OCI-LY3 (cell line): ENCODE results near the gene TMC5.

Source experiments
- EZH2phosphoT487 ChIP-seq: fragments of 200-600 bp; shearing (Covaris generic); IDR thresholded peaks from 2 replicates; pipeline ENCODE4 v1.6.1; 2018; ENCODE audit warnings: antibody characterized with exemption, mixed run types, low read depth
- TF ChIP-seq, protein P1 (sequence below): fragments of 200-600, 300-600 bp; sonication (generic); IDR thresholded peaks from 2 replicates; pipeline ENCODE4 v1.5.1; 2014; ENCODE audit warnings: antibody characterized with exemption, low read length, low read depth

DNA sequence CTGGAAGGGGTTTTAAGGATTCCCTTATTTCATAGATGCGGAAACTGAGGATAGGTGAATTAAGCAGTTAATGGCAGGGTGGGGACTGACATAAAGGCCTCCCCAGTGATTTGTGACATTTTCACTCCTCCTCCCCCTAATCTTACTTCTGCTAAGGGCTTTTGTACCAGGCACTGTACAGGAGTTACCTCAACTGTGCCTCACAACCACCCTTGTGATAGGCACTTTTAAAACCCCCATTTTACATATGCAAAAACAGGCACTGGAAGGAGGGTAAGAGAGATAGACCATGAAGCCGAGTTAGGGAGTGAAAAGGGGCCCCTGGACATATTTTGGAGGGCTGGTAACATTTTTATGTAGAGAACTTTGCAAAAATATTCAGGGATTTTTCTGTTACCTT lies 105.1 kb downstream of the TMC5 start:
- TF ChIP-seq, protein P1, sequence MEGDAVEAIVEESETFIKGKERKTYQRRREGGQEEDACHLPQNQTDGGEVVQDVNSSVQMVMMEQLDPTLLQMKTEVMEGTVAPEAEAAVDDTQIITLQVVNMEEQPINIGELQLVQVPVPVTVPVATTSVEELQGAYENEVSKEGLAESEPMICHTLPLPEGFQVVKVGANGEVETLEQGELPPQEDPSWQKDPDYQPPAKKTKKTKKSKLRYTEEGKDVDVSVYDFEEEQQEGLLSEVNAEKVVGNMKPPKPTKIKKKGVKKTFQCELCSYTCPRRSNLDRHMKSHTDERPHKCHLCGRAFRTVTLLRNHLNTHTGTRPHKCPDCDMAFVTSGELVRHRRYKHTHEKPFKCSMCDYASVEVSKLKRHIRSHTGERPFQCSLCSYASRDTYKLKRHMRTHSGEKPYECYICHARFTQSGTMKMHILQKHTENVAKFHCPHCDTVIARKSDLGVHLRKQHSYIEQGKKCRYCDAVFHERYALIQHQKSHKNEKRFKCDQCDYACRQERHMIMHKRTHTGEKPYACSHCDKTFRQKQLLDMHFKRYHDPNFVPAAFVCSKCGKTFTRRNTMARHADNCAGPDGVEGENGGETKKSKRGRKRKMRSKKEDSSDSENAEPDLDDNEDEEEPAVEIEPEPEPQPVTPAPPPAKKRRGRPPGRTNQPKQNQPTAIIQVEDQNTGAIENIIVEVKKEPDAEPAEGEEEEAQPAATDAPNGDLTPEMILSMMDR: no peak
- TF ChIP-seq EZH2phosphoT487: no peak
